KMS-11 (cell line): ENCODE data around the gene DGKB.

Experiments used
- H2AFZ ChIP-seq: fragments of 200-600 bp; sonication (generic); 2 replicates; pipeline ENCODE4 v1.6.1; 2016; ENCODE audit warnings: antibody characterized with exemption, mixed run types, low read depth
- H3K27ac ChIP-seq: fragments of 200-600 bp; sonication (generic); 2 replicates; pipeline ENCODE4 v1.6.1; 2016; ENCODE audit warnings: mild to moderate bottlenecking, mixed run types
- H3K27me3 ChIP-seq: fragments of 200-600 bp; sonication (generic); 2 replicates; pipeline ENCODE4 v1.6.1; 2017; ENCODE audit warnings: mild to moderate bottlenecking, low read depth, mixed run types, moderate library complexity; ENCODE audit not compliant: insufficient read depth
- H3K36me3 ChIP-seq: fragments of 200-600 bp; sonication (generic); 2 replicates; pipeline ENCODE4 v1.6.1; 2017; ENCODE audit warnings: mild to moderate bottlenecking, mixed run types; ENCODE audit not compliant: insufficient read depth
- H3K4me1 ChIP-seq: fragments of 200-600 bp; sonication (generic); 2 replicates; pipeline ENCODE4 v1.6.1; 2016; ENCODE audit warnings: mild to moderate bottlenecking, low read depth, mixed run types; ENCODE audit not compliant: poor library complexity, severe bottlenecking
- H3K4me2 ChIP-seq: fragments of 200-600 bp; sonication (generic); 2 replicates; pipeline ENCODE4 v1.7.0; 2016; ENCODE audit warnings: mild to moderate bottlenecking, mixed run types
- H3K4me3 ChIP-seq: fragments of 200-600 bp; sonication (generic); IDR thresholded peaks from 2 replicates; pipeline ENCODE4 v1.6.1; 2017; ENCODE audit warnings: low read depth, low read length, mixed read lengths; ENCODE audit not compliant: insufficient read depth
- H3K79me2 ChIP-seq: fragments of 200-600 bp; sonication (generic); 2 replicates; pipeline ENCODE4 v1.6.1; 2016; ENCODE audit warnings: low read depth, mixed run types; ENCODE audit not compliant: insufficient read depth
- H3K9ac ChIP-seq: fragments of 200-600 bp; sonication (generic); 2 replicates; pipeline ENCODE4 v1.6.1; 2016; ENCODE audit warnings: mild to moderate bottlenecking, mixed run types
- H4K20me1 ChIP-seq: fragments of 200-600 bp; sonication (generic); 2 replicates; pipeline ENCODE4 v1.6.1; 2016; ENCODE audit warnings: mild to moderate bottlenecking, mixed run types; ENCODE audit not compliant: insufficient read depth
- CTCF ChIP-seq: fragments of 200-600 bp; sonication (generic); conservative IDR thresholded peaks from 2 replicates; pipeline ENCODE4 v1.6.1; 2017; ENCODE audit warnings: low read depth, mild to moderate bottlenecking, antibody characterized with exemption, low read length, moderate library complexity, mixed read lengths

Gene DGKB

DNA sequence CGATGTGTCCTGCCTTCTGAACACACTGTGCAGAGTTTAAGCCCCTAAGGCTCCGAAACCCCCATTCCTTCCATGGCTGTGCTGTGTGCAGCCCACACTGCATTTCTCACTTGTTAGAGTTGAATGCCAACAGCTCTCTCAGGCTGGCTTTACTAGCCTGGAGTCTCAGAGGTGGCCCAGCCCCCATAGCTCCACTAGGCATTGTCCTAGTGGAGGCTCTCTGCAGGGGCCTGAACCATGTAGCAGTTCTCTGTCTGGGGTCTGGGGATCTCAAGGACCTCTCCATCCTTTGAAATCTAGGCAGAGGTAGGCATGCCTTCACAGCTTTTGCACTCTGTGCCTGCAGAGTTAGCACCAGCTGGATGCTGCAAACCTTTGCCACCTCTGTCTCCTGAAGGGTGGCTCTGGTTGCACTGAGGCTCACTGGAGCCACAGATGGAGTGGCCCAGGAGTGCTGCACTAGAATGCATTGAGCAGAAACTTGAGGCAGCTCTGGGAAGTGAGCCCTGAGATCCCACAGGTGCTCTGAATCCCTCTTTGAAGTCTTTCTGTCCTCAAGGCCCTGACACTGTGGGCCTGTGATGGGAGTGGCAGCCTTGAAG is 301.7 kb downstream of the DGKB start:
- Histone ChIP-seq H3K27ac (no peak overlapping the region), H3K4me1 (no peaks in the 10 kb centered on the region), H3K4me2 (no peak overlapping the region), H4K20me1 (no peaks in the 10 kb centered on the region), H3K27me3 (no peaks in the 10 kb centered on the region), H3K4me3 (no peak overlapping the region), H2AFZ (no peak overlapping the region), H3K79me2 (no peaks in the 10 kb centered on the region), H3K36me3 (no peaks in the 10 kb centered on the region), H3K9ac (no peak overlapping the region)
- TF ChIP-seq CTCF: no peak

- no peak overlapping the region for H3K4me2 ChIP-seq
- H3K4me3 ChIP-seq: no peak overlapping the region
- no peak overlapping the region for H2AFZ ChIP-seq
- TF ChIP-seq CTCF: no peak
- no peak overlapping the region for H3K9ac ChIP-seq
- no peaks in the 10 kb centered on the region for H3K27me3 ChIP-seq
- H4K20me1 ChIP-seq: no peaks in the 10 kb centered on the region
- H3K4me1 ChIP-seq: no peaks in the 10 kb centered on the region
- H3K27ac ChIP-seq: no peak overlapping the region
- no peaks in the 10 kb centered on the region for H3K79me2 ChIP-seq
- no peaks in the 10 kb centered on the region for H3K36me3 ChIP-seq
Observed at GRCh38 chr7:14598978-14599377, 303.6 kb downstream of the DGKB start.

- no peak overlapping the region for H3K9ac ChIP-seq
- no peaks in the 10 kb centered on the region for H3K79me2 ChIP-seq
- H2AFZ ChIP-seq: no peak overlapping the region
- no peak overlapping the region for H3K4me3 ChIP-seq
- no peaks in the 10 kb centered on the region for H3K4me1 ChIP-seq
- TF ChIP-seq CTCF: no peak
- H4K20me1 ChIP-seq: no peaks in the 10 kb centered on the region
- H3K4me2 ChIP-seq: no peak overlapping the region
- H3K27me3 ChIP-seq: no peaks in the 10 kb centered on the region
- no peaks in the 10 kb centered on the region for H3K36me3 ChIP-seq
- no peak overlapping the region for H3K27ac ChIP-seq
Observed at GRCh38 chr7:14596421-14596820, 306.1 kb downstream of the DGKB start.

- Histone ChIP-seq H3K27me3 (no peaks in the 10 kb centered on the region), H2AFZ (no peak overlapping the region), H3K4me2 (no peak overlapping the region), H3K9ac (no peak overlapping the region), H3K27ac (no peak overlapping the region), H3K4me1 (no peaks in the 10 kb centered on the region), H3K36me3 (no peaks in the 10 kb centered on the region), H4K20me1 (no peaks in the 10 kb centered on the region), H3K4me3 (no peak overlapping the region), H3K79me2 (no peaks in the 10 kb centered on the region)
- no peak for TF ChIP-seq CTCF
Observed at GRCh38 chr7:14590206-14590605, 312.3 kb downstream of the DGKB start.
